H9 (cell line): ENCODE measurements around the gene LRRC8E. TPM values are rescaled to one million over a fixed set of nuclear protein-coding genes. Genes with fewer than 3 reads are reported as not detected.

Source experiments
- DNase-seq: peaks from one replicate; pipeline ENCODE4 v3.0.0-alpha.2; 2017
- H2AFZ ChIP-seq: one replicate; pipeline ENCODE4 v1.6.1; 2013; ENCODE audit warnings: mild to moderate bottlenecking, low read length, control low read depth, moderate library complexity
- H2AK5ac ChIP-seq: 2 replicates; pipeline ENCODE4 v1.6.1; 2013; ENCODE audit warnings: low read length, control low read depth, mixed read lengths; ENCODE audit not compliant: insufficient read length
- H2BK120ac ChIP-seq: one replicate; pipeline ENCODE4 v1.6.1; 2013; ENCODE audit warnings: low read depth, mild to moderate bottlenecking, low read length, control low read depth, inconsistent platforms; ENCODE audit not compliant: poor library complexity, severe bottlenecking
- H2BK12ac ChIP-seq: 2 replicates; pipeline ENCODE4 v1.6.1; 2013; ENCODE audit warnings: low read length, control low read depth, mixed read lengths, low read depth; ENCODE audit not compliant: insufficient read length
- H2BK15ac ChIP-seq: 2 replicates; pipeline ENCODE4 v1.6.1; 2013; ENCODE audit warnings: low read depth, low read length, control low read depth
- H2BK20ac ChIP-seq: one replicate; pipeline ENCODE4 v1.6.1; 2013; ENCODE audit warnings: low read depth, mild to moderate bottlenecking, low read length, control low read depth, inconsistent platforms; ENCODE audit not compliant: poor library complexity, severe bottlenecking
- H2BK5ac ChIP-seq: 2 replicates; pipeline ENCODE4 v1.6.1; 2013; ENCODE audit warnings: low read length, control low read depth, mixed read lengths; ENCODE audit not compliant: insufficient read length
- H3K14ac ChIP-seq: 2 replicates; pipeline ENCODE4 v1.6.1; 2013; ENCODE audit warnings: low read length, control low read depth; ENCODE audit not compliant: insufficient read depth
- H3K18ac ChIP-seq: 2 replicates; pipeline ENCODE4 v1.6.1; 2013; ENCODE audit warnings: low read depth, mild to moderate bottlenecking, mixed read lengths, low read length, control low read depth; ENCODE audit not compliant: insufficient read length
- H3K23ac ChIP-seq: 2 replicates; pipeline ENCODE4 v1.6.1; 2013; ENCODE audit warnings: low read length, control low read depth, mixed read lengths, low read depth; ENCODE audit not compliant: insufficient read length
- H3K23me2 ChIP-seq: 2 replicates; pipeline ENCODE4 v1.6.1; 2013; ENCODE audit warnings: low read depth, mild to moderate bottlenecking, mixed read lengths, low read length, control low read depth; ENCODE audit not compliant: insufficient read length, poor library complexity, severe bottlenecking
- H3K27ac ChIP-seq: 2 replicates; pipeline ENCODE4 v1.5.1; 2013; ENCODE audit warnings: low read length, control low read depth, mixed read lengths, low read depth; ENCODE audit not compliant: insufficient read length
- H3K27me3 ChIP-seq: 2 replicates; pipeline ENCODE4 v1.6.1; 2013; ENCODE audit warnings: low read length, control low read depth, inconsistent platforms; ENCODE audit not compliant: insufficient read depth
- H3K4ac ChIP-seq: 2 replicates; pipeline ENCODE4 v1.6.1; 2013; ENCODE audit warnings: low read depth, mild to moderate bottlenecking, control low read depth, inconsistent platforms, low read length, moderate library complexity
- H3K4me1 ChIP-seq: 2 replicates; pipeline ENCODE4 v1.6.1; 2013; ENCODE audit warnings: low read length, control low read depth, inconsistent platforms; ENCODE audit not compliant: insufficient read depth
- H3K4me2 ChIP-seq: 2 replicates; pipeline ENCODE4 v1.6.1; 2013; ENCODE audit warnings: low read length, control low read depth, mixed read lengths; ENCODE audit not compliant: insufficient read length, insufficient read depth
- H3K56ac ChIP-seq: 2 replicates; pipeline ENCODE4 v1.6.1; 2013; ENCODE audit warnings: low read depth, mild to moderate bottlenecking, mixed read lengths, low read length, control low read depth; ENCODE audit not compliant: insufficient read length
- H3K79me1 ChIP-seq: 2 replicates; pipeline ENCODE4 v1.6.1; 2013; ENCODE audit warnings: low read depth, mild to moderate bottlenecking, moderate library complexity, low read length, control low read depth, inconsistent platforms; ENCODE audit not compliant: insufficient read depth, poor library complexity, severe bottlenecking
- H3K79me2 ChIP-seq: 2 replicates; pipeline ENCODE4 v1.6.1; 2013; ENCODE audit warnings: low read length, control low read depth, inconsistent platforms; ENCODE audit not compliant: insufficient read depth
- H3K9ac ChIP-seq: 2 replicates; pipeline ENCODE4 v1.6.1; 2013; ENCODE audit warnings: low read length, control low read depth, mixed read lengths; ENCODE audit not compliant: insufficient read length; ENCODE audit errors: extremely low read depth
- H3K9me3 ChIP-seq: one replicate; pipeline ENCODE4 v1.6.1; 2013; ENCODE audit warnings: low read depth, low read length, inconsistent platforms; ENCODE audit not compliant: control insufficient read depth
- H3T11ph ChIP-seq: one replicate; pipeline ENCODE4 v1.6.1; 2013; ENCODE audit warnings: mild to moderate bottlenecking, low read length, control low read depth, inconsistent platforms
- H4K20me1 ChIP-seq: one replicate; pipeline ENCODE4 v1.6.1; 2013; ENCODE audit not compliant: control insufficient read depth, insufficient read length, insufficient read depth
- H4K5ac ChIP-seq: 2 replicates; pipeline ENCODE4 v1.6.1; 2013; ENCODE audit warnings: low read depth, mild to moderate bottlenecking, mixed read lengths, low read length, control low read depth; ENCODE audit not compliant: insufficient read length
- H4K8ac ChIP-seq: replicated peaks from 2 replicates; pipeline ENCODE4 v1.6.1; 2013; ENCODE audit warnings: low read length, control low read depth, mixed read lengths, low read depth; ENCODE audit not compliant: insufficient read length
- H4K91ac ChIP-seq: 2 replicates; pipeline ENCODE4 v1.6.1; 2013; ENCODE audit warnings: low read depth, mild to moderate bottlenecking, moderate library complexity, mixed read lengths, low read length, control low read depth; ENCODE audit not compliant: insufficient read length
- H3K27ac Mint-ChIP-seq, 3 experiments: 2 replicates in 2 of 3; 3 replicates in 1 of 3; pipeline ENCODE4 v1.8.0; 2020 to 2021; ENCODE audit warnings: mixed read lengths in 3 of 3, mild to moderate bottlenecking in 1 of 3, moderate library complexity in 1 of 3
- H3K27me3 Mint-ChIP-seq: 2 replicates; pipeline ENCODE4 v1.8.0; 2021; ENCODE audit warnings: low read depth, mild to moderate bottlenecking, moderate library complexity, mixed read lengths
- H3K36me3 Mint-ChIP-seq, 3 experiments: 2 replicates in 2 of 3; 3 replicates in 1 of 3; pipeline ENCODE4 v1.8.0; 2020 to 2021; ENCODE audit warnings: low read depth in 3 of 3, mixed read lengths in 3 of 3; ENCODE audit not compliant: insufficient read depth in 1 of 3
- H3K4me1 Mint-ChIP-seq, 2 experiments: 2 replicates each; pipeline ENCODE4 v1.8.0; 2020; ENCODE audit warnings: mixed read lengths in 2 of 2
- H3K4me3 Mint-ChIP-seq, 2 experiments: 2 replicates in 1 of 2; 3 replicates in 1 of 2; pipeline ENCODE4 v1.8.0; 2020 to 2021; ENCODE audit warnings: mild to moderate bottlenecking in 2 of 2, mixed read lengths in 2 of 2, moderate library complexity in 1 of 2
- H3K9me3 Mint-ChIP-seq, 2 experiments: 2 replicates in 1 of 2; 3 replicates in 1 of 2; pipeline ENCODE4 v1.8.0; 2020; ENCODE audit warnings: mild to moderate bottlenecking in 2 of 2, mixed read lengths in 2 of 2, moderate library complexity in 1 of 2
- WGBS: extraction: QIAGEN DNeasy Blood & Tissue Kit; methylation state at CpG from one replicate; pipeline ENCODE4 v1.1.7; 2013; ENCODE audit warnings: missing lambda C conversion rate, low lambda C conversion rate, mixed read lengths; ENCODE audit not compliant: insufficient read length; ENCODE audit errors: extremely low coverage; 5-methylcytosine and 5-hydroxymethylcytosine counted together
- total RNA-seq: library from RNA; stranded (reverse); gene quantifications from 2 replicates; pipeline ENCODE4 v1.2.1, GENCODE V29; 2021
- TF ChIP-seq, protein P1 (sequence below): fragments of 200-600 bp; sonication (generic); conservative IDR thresholded peaks from 3 replicates; pipeline ENCODE4 v1.8.0; 2021; ENCODE audit warnings: antibody characterized with exemption, mild to moderate bottlenecking

The LRRC8E gene
- total RNA-seq, 1 experiment from 2014 or later = 4.8 TPM

DNA sequence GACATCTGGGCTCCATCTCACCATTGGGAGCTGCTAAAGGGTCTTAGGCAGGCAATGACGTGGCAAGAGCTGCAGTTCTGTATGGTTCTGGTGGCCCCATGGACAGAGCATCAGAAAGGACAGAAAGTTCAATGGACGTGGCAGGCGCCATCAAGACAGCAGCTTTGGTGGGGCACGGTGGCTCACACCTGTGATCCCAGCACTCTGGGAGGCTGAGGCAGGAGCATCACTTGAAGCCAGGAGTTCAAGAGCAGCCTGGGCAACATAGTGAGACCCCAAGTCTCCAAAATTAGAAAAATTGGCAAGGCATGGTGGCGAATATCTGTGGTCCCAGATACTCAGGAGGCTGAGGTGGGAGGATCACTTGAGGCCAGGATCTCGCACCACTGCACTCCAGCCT is 48.8 kb upstream of the LRRC8E start:
- Histone ChIP-seq H2AFZ (no peak overlapping the region), H2BK12ac (no peak overlapping the region), H3K79me2 (no peaks in the 10 kb centered on the region), H3T11ph (no peak overlapping the region), H3K18ac (no peak overlapping the region), H3K4me1 (no peaks in the 10 kb centered on the region), H4K20me1 (peaks cover 5% of the 10 kb centered on the region), H3K56ac (no peak overlapping the region), H3K27me3 (no peaks in the 10 kb centered on the region), H3K23me2 (no peaks in the 10 kb centered on the region), H2BK15ac (no peak overlapping the region), H3K23ac (no peak overlapping the region), H2BK120ac (no peak overlapping the region), H3K9me3 (no peaks in the 10 kb centered on the region), H3K9ac (no peak overlapping the region), H3K4ac (no peak overlapping the region), H4K5ac (no peak overlapping the region), H2BK5ac (no peak overlapping the region), H2AK5ac (no peak overlapping the region), H3K79me1 (no peaks in the 10 kb centered on the region), H2BK20ac (no peak overlapping the region), H4K8ac (no peak overlapping the region), H3K27ac (no peak overlapping the region), H3K4me2 (no peak overlapping the region), H3K14ac (no peak overlapping the region), H4K91ac (no peak overlapping the region)
- H3K27me3 Mint-ChIP-seq = peaks cover 43% of the 10 kb centered on the region
- peaks cover 0 to 3% of the 10 kb centered on the region in 2 experiments; a peak in 1 of 5 replicates for H3K9me3 Mint-ChIP-seq
- no peaks in the 10 kb centered on the region for H3K4me1 Mint-ChIP-seq
- no peaks in the 10 kb centered on the region for H3K36me3 Mint-ChIP-seq
- DNase-seq = no peak
- no peak overlapping the region for H3K4me3 Mint-ChIP-seq
- TF ChIP-seq, protein P1, sequence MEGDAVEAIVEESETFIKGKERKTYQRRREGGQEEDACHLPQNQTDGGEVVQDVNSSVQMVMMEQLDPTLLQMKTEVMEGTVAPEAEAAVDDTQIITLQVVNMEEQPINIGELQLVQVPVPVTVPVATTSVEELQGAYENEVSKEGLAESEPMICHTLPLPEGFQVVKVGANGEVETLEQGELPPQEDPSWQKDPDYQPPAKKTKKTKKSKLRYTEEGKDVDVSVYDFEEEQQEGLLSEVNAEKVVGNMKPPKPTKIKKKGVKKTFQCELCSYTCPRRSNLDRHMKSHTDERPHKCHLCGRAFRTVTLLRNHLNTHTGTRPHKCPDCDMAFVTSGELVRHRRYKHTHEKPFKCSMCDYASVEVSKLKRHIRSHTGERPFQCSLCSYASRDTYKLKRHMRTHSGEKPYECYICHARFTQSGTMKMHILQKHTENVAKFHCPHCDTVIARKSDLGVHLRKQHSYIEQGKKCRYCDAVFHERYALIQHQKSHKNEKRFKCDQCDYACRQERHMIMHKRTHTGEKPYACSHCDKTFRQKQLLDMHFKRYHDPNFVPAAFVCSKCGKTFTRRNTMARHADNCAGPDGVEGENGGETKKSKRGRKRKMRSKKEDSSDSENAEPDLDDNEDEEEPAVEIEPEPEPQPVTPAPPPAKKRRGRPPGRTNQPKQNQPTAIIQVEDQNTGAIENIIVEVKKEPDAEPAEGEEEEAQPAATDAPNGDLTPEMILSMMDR = no peak
- no peak overlapping the region; a peak in 1 of 7 replicates for H3K27ac Mint-ChIP-seq
- WGBS = no CpG with 5 or more reads among the region's 6 CpGs
